GM21390 (cell line): ENCODE data around the gene MRPS34.

ENCODE experiments used
- ATAC-seq: cut with Tn5 transposase; IDR thresholded peaks from one replicate; pipeline ENCODE4 v1.9.1; 2021; ENCODE audit not compliant: unreplicated experiment

MRPS34 gene

DNA sequence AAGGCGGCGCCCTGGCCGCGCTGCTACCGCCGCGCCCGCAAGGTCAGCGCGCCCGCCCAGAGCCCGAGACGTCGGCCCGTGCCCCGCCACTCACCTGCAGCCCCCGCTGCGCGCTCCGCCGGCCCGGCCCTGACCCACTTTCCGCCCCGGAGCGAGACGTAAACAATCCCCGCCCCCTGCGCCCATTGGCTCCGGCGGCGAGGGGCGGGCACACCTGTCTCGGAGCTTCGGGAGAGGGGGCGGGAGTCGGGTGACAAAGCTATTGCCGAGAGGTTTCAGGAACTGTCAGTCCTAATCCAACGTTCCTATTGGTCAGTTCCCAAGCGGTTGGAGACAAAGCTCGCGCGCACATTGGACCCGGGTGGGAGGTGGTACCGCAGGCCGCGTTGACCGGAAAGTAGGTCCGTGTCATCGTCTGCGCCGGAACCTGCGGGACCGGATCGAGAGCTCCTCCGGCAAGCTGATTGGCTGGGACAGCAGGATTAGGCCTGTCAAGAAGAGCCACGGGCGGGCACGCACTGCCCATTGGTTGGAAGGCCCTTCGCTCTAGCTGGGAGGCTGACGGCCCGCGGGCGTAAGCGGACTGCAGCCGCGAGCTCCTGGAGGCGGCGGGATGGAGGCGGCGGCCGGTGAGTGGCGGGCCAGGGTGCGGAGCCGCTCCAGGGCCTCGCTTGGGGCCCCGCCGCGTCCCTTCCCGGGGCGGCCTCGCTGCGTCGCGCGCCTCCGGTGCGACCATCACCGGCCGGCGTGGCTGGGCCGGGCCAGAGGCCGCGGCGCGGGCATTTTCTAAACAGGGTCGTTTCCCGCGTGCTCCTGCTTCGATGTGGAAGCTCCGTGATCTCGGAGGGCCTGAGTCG lies 9.7 kb upstream of the MRPS34 start, which contains the start of the genes NUBP2 and SPSB3:
Gene NUBP2 (plus strand): TSS at position 553 of the 857 bp plus-strand sequence. CDS start 61 bp downstream, at position 614.
Gene SPSB3 (minus strand): TSS at position 164 of the 857 bp plus-strand sequence. CDS start 1,088 bp downstream, outside the sequence.
- ATAC-seq = peak; percentile 77

- ATAC-seq = peak; percentile 9
Observed at GRCh38 chr16:1781758-1782407, 8.9 kb upstream of the MRPS34 start.

- no peak for ATAC-seq
Observed at GRCh38 chr16:1781254-1781653, 8.3 kb upstream of the MRPS34 start.

DNA sequence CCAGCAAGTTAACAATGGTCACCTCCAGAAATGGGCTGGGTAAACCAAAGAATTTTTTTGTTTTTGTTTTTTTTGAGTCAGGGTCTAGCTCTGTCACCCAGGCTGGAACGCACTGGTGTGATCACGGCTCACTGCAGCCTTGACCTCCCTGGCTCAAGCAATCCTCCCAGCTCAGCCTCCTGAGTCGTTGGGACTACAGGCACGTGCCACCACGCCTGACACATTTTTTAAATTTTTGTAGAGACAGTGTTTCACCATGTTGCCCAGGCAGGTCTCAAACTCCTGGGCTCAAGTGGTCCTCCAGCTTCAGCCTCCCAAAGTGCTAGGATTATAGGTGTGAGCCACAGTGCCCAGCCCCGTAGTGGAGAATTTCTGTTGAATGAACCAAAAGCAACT lies 7.7 kb upstream of the MRPS34 start:
- ATAC-seq = no peak

GRCh38 chr16:1779741-1780676 lies 7.1 kb upstream of the MRPS34 start:
- ATAC-seq = no peak

DNA sequence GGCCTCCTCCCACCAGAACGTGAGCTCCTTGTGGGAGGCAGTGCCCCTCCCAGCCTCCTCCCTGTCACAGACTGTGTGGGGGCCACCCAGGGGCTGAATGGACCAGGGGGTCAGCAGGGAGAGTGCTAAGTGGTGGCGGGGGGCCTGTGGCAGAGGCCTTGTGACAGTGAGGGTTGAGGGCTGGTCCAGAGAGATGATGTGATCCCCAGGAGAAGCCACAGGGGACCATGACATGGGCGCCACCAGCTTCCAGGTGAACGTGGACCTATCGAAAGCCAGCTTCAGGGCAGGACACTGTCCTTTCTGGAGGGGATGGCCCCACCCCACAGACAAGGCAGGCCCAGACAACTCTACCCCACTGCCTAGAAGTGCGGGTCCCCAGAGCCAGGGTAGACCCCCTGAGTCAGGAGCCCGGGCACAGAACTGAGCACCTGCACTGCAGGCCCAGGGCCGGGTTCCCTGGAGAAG lies 6.3 kb upstream of the MRPS34 start:
- ATAC-seq = no peak

- no peak for ATAC-seq
Observed at GRCh38 chr16:1778200-1779179, 5.6 kb upstream of the MRPS34 start.

DNA sequence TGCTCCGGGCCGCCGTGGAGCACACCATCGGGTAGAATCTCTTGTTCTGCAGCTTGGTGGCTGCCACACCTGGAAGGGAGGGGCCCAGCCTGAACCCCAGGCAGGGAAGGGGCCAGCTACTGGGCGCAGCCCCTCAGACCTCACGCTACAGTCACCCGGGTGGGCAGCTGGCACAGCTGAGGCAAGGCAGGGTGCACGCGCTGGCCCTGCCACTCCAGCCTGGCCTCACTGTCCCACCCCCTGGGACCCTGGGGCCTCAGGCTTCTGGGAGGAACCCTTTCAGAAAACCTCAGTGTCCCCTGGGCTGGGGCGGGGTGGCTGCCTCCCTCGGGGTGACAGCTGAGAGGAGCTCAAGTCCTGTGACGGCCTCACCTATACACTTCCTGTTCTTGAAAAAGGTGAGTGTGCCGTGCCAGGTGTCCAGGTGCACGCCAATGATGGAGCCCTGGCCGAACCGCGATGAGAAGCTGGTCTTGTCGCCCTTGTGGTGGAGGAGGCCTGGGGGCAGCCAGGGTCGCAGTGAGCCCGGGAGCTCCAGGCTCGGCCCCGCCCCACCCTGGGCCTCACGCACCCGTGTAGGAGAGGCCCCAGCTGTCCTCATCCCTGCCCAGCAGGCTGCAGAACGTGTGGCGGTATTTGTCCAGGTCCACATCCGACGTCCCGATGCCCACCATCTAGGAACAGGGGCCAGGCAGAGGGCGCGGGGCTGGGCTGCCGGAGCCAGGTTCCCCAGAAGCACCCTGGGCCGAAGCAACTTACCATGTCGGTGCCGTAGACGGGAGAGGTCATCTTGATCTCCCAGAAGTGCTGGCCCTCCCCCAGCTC lies 4.7 kb upstream of the MRPS34 start:
- ATAC-seq = no peak

- no peak for ATAC-seq
Observed at GRCh38 chr16:1776991-1777374, 4.0 kb upstream of the MRPS34 start.

- no peak for ATAC-seq
Observed at GRCh38 chr16:1776672-1776955, 3.7 kb upstream of the MRPS34 start.

GRCh38 chr16:1775846-1776671 lies 3.1 kb upstream of the MRPS34 start:
- no peak for ATAC-seq

- no peak for ATAC-seq
Observed at GRCh38 chr16:1775006-1775845, 2.3 kb upstream of the MRPS34 start.

- ATAC-seq = no peak
Observed at GRCh38 chr16:1774448-1774780, 1.5 kb upstream of the MRPS34 start.

- no peak for ATAC-seq
Observed at GRCh38 chr16:1773703-1774447, 941 bp upstream of the MRPS34 start.

- no peak for ATAC-seq
Observed at GRCh38 chr16:1772362-1772907, 499 bp downstream of the MRPS34 start, which contains the start of gene EME2. Gene EME2, plus strand, starts transcription at chr16:1772810. Its CDS starts 418 bp downstream, at chr16:1773228.

DNA sequence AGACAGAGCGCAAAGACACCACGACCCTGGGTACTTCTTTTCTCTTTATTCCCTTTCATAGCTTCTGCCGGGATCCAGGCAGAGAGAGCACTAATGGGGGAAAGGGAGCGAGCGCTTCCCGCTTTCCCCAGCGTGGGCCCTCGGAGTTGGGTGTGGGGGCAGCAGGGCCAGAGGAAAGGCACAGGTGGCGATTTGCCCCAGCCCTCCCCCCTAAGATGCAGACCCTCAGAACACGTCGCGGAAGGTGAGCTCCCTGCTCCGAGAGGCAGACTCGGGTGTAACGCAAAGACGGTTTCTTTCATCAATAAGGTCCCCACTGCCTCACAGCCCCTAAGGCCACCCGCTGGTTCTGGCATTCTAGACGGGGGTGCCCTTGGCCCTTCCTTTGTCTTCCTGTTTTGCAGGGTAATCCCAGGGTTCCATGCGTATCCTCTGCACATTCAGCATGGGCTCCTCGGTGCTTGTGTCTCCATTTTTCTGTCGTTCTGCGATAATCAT lies 1.0 kb downstream of the MRPS34 start:
- ATAC-seq = no peak
